Measurements from ENCODE around the gene TMEM132E.

GRCh38 chr17:34617398-34617797, 38.0 kb downstream of the TMEM132E start:
- TF ChIP-seq CTCF (IDR thresholded peaks at IDR 0.05), result no peak
- no peak for TF ChIP-seq POLR2A (IDR thresholded peaks at IDR 0.05)
- no peak for TF ChIP-seq EP300 (IDR thresholded peaks at IDR 0.05)
